ENCODE results near the gene CDH15. TPM values are rescaled to one million over a fixed set of nuclear protein-coding genes. Genes with fewer than 3 reads are reported as not detected.

Gene CDH15
- total and polyA plus RNA-seq, 2 of the 13 experiments (the other 11 are each of a cell fraction or from before 2014, with no cell fraction given), result 0.74 to 2.2 TPM

GRCh38 chr16:89216315-89217137, 45.0 kb downstream of the CDH15 start (continued):
- TF ChIP-seq RERE (CRISPR knock-in tag; IDR thresholded peaks at IDR 0.05; ENCODE audit: low read depth), result no peak
- TF ChIP-seq ZNF674 (CRISPR knock-in tag; IDR thresholded peaks at IDR 0.05; ENCODE audit: low read depth), result no peak
- no peak for TF ChIP-seq THAP8 (CRISPR knock-in tag; IDR thresholded peaks at IDR 0.05; ENCODE audit: borderline replicate concordance)
- TF ChIP-seq ZBTB21 (CRISPR knock-in tag; IDR thresholded peaks at IDR 0.05), result no peak
- no peak for TF ChIP-seq ZNF546 (CRISPR knock-in tag; conservative IDR thresholded peaks at IDR 0.05)
- TF ChIP-seq HOXA3 (CRISPR knock-in tag; IDR thresholded peaks at IDR 0.05), result peak; percentile 47; the same call in 1 of the 2 replicates
- 0 out of 2 replicates have a peak, but pooled peaks have one; percentile 34 for TF ChIP-seq TFDP1 (CRISPR knock-in tag; IDR thresholded peaks at IDR 0.05; ENCODE audit: borderline replicate concordance)
- peak; percentile 63; the same call in 1 of the 2 replicates for TF ChIP-seq HDAC2 (CRISPR knock-in tag; IDR thresholded peaks at IDR 0.05)
- no peak; the same call in none of the 2 replicates for TF ChIP-seq ZFP82 (CRISPR knock-in tag; IDR thresholded peaks at IDR 0.05; ENCODE audit: borderline replicate concordance)
- TF ChIP-seq GFI1 (CRISPR knock-in tag; IDR thresholded peaks at IDR 0.05; ENCODE audit: borderline replicate concordance), result 0 out of 2 replicates have a peak, but pooled peaks have one; percentile 1
- TF ChIP-seq ZNF44 (CRISPR knock-in tag; IDR thresholded peaks at IDR 0.05), result 0 out of 2 replicates have a peak, but pooled peaks have one; percentile 1
- TF ChIP-seq GABPA (IDR thresholded peaks at IDR 0.05; ENCODE audit: low read depth, low read length), result no peak
- peak; percentile 57 for TF ChIP-seq GABPA (CRISPR knock-in tag; IDR thresholded peaks at IDR 0.05; ENCODE audit: low read depth)
- TF ChIP-seq ATF2 (CRISPR knock-in tag; IDR thresholded peaks at IDR 0.05), result peak; percentile 65
- no peak for TF ChIP-seq ZNF460 (CRISPR knock-in tag; IDR thresholded peaks at IDR 0.05; ENCODE audit: borderline replicate concordance)
